Activated gamma-delta T cell treated with anti-CD3 and anti-CD28 coated beads, Interleukin-2, amount 50 U/mL, for 16 hours (primary cell): Measurements from ENCODE around the gene PATZ1.
"Not testable (repeated sequence)": the region's sequence is repeated elsewhere in the genome, so short reads cannot be mapped to it uniquely, and the experiment has no call there.

Experiments used
- DNase-seq: peaks from one replicate; pipeline ENCODE4 v3.0.0-alpha.2; 2020; ENCODE audit warnings: low read depth

PATZ1 gene

GRCh38 chr22:31346255-31346732 is at the start of gene PATZ1:
Gene PATZ1, minus strand, starts transcription at chr22:31346346. Its CDS starts 744 bp downstream, at chr22:31345602.
- peak; percentile 73 for DNase-seq

GRCh38 chr22:31394326-31394725 is 48.2 kb upstream of the PATZ1 start:
- DNase-seq: no peak

GRCh38 chr22:31393893-31394292 is 47.7 kb upstream of the PATZ1 start:
- DNase-seq: no peak

GRCh38 chr22:31378651-31379050 is 32.5 kb upstream of the PATZ1 start:
- DNase-seq: not testable (repeated sequence)

GRCh38 chr22:31378123-31378522 is 32.0 kb upstream of the PATZ1 start:
- DNase-seq: no peak

- no peak for DNase-seq
Measured at GRCh38 chr22:31377612-31378011, 31.5 kb upstream of the PATZ1 start.

GRCh38 chr22:31367426-31367825 is 21.3 kb upstream of the PATZ1 start:
- no peak for DNase-seq

- DNase-seq: no peak
Measured at GRCh38 chr22:31363885-31364465, 17.8 kb upstream of the PATZ1 start.

- no peak for DNase-seq
Measured at GRCh38 chr22:31361743-31362142, 15.6 kb upstream of the PATZ1 start.

- DNase-seq: no peak
Measured at GRCh38 chr22:31360029-31360428, 13.9 kb upstream of the PATZ1 start.

GRCh38 chr22:31354515-31354914 is 8.4 kb upstream of the PATZ1 start:
- no peak for DNase-seq

GRCh38 chr22:31350410-31350863 is 4.3 kb upstream of the PATZ1 start:
- DNase-seq: no peak

- DNase-seq: no peak
Measured at GRCh38 chr22:31349960-31350359, 3.8 kb upstream of the PATZ1 start.

- no peak for DNase-seq
Measured at GRCh38 chr22:31348766-31349165, 2.6 kb upstream of the PATZ1 start.

GRCh38 chr22:31348009-31348337 is 1.8 kb upstream of the PATZ1 start:
- not testable (repeated sequence) for DNase-seq

GRCh38 chr22:31347251-31348008 is 1.3 kb upstream of the PATZ1 start:
- peak; percentile 18 for DNase-seq

- DNase-seq: peak; percentile 7
Measured at GRCh38 chr22:31346733-31347250, 646 bp upstream of the PATZ1 start.

- peak; percentile 81 for DNase-seq
Measured at GRCh38 chr22:31345331-31346254, 553 bp downstream of the PATZ1 start.

GRCh38 chr22:31344578-31345330 is 1.4 kb downstream of the PATZ1 start:
- DNase-seq: no peak

GRCh38 chr22:31344256-31344577 is 1.9 kb downstream of the PATZ1 start:
- DNase-seq: peak; percentile 12
